ENCODE results near the gene SACM1L.

Gene SACM1L

DNA sequence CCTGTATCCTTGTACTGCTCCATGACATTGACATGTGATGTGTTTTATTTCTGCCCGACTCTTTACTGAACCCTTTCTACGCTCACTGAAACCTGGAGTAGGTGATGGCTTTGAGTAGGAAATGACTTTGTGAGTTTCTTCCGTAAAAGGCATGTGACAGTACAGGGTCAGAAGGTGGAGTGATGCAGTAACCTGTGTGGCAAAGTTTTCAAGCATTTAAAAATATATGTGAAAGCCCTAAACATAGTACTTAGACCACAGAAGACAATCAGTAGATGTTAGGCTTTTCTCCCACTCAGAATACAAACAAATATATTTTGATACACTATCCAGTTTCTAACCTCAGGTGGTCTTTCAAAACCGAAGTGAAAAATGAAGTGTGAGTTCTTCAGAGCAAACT lies 31.3 kb upstream of the SACM1L start:
- Mint-ChIP-seq H3K27me3 (ENCODE audit: low read depth) (no peaks in the 10 kb centered on the region), H3K9me3 (no peaks in the 10 kb centered on the region), H3K36me3 (ENCODE audit: low read depth) (peaks cover 2% of the 10 kb centered on the region), H3K27ac (no peak overlapping the region), H3K4me1 (ENCODE audit: low read depth) (peaks cover 15% of the 10 kb centered on the region), H3K4me3 (no peak overlapping the region)
- no peak for DNase-seq (ENCODE audit: low spot score)

DNA sequence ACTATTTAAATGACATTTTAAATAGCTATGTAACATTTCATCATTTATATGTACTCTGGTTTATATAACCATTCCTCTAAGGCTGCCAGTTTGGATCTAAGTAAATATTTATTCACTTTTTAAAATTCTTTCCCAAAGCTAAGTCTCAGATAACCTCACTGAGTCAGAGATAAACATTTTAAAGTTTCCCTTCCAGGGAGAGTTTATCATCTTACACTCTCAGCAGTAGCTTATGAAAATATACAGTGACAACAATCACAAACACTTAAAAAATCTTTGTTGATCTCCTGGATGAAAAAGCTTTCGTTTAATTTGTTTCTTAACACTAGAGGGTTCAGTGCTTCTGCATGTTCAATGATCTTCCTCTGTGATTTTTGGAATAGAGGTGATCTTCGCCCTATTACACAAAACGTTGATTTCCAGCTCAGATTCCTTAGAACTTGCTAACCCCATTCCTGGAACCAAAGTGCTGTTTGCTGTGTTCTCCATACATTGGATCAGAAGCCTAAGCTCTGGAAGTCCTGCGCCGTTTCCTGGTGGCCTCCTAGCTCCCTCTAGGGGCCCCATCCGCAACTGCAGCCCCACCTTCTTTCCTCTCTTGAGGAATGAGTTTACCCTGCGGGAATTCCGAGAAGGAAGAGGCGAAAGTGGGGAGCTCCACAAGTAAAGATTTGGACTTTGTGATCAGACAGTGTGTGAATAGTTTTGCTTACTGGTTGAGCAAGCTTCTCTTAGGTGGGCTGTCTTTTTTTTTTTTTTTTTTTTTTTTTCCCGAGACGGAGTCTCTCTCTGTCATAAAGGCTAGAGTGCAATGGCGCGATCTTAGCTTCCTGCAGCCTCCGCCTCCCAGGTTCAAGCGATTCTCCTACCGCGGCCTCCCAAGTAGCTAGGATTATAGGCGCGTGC lies 29.3 kb upstream of the SACM1L start:
- Mint-ChIP-seq H3K27me3 (ENCODE audit: low read depth) (no peaks in the 10 kb centered on the region), H3K27ac (no peak overlapping the region), H3K36me3 (ENCODE audit: low read depth) (peaks cover 8% of the 10 kb centered on the region), H3K9me3 (no peaks in the 10 kb centered on the region), H3K4me1 (ENCODE audit: low read depth) (peaks cover 23% of the 10 kb centered on the region), H3K4me3 (no peak overlapping the region)
- DNase-seq (ENCODE audit: low spot score), result no peak

DNA sequence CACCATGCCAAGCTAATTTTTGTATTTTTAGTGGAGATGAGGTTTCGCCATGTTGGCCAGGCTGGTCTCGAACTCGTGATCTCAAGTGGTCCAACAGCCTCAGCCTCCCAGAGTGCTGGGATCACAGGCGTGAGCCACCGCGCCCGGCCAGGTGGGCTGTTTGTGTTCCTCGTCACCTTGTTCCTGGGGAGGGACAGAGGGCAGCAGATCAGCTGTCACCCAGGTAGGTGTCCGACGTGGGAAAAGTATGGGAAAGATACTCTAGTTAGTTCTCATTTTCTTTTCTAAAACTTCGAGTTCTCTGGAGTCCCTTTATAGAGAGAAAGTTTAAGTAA lies 28.7 kb upstream of the SACM1L start:
- H3K4me1 Mint-ChIP-seq (ENCODE audit: low read depth), result peaks cover 29% of the 10 kb centered on the region
- H3K27ac Mint-ChIP-seq, result no peak overlapping the region
- DNase-seq (ENCODE audit: low spot score), result no peak
- peaks cover 8% of the 10 kb centered on the region for H3K36me3 Mint-ChIP-seq (ENCODE audit: low read depth)
- H3K9me3 Mint-ChIP-seq, result no peaks in the 10 kb centered on the region
- H3K4me3 Mint-ChIP-seq, result no peak overlapping the region
- no peaks in the 10 kb centered on the region for H3K27me3 Mint-ChIP-seq (ENCODE audit: low read depth)

DNA sequence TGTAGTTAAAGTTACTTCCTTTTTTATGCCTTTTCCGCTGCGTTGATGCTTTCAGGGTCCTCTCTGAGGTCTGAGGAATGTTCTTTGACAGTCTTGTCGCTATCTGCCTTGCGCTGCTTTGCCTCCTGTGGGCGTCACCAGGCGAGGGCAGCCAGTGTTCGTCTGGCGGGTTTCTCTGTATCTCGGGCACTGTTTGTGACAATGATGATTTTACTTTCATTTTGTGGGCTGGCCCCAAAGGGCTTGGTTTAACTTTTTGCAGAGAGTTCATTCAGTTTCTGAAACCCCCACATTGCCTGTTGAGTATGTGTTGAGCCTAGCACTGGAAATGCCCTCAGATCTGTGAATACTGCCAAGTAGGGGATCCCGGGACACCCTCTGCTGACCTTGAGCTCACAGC lies 24.6 kb upstream of the SACM1L start:
- peaks cover 31% of the 10 kb centered on the region for H3K36me3 Mint-ChIP-seq (ENCODE audit: low read depth)
- H3K27me3 Mint-ChIP-seq (ENCODE audit: low read depth), result no peaks in the 10 kb centered on the region
- DNase-seq (ENCODE audit: low spot score), result peak; percentile 73
- no peaks in the 10 kb centered on the region for H3K9me3 Mint-ChIP-seq
- H3K4me3 Mint-ChIP-seq, result peak overlapping the region; percentile 95
- H3K4me1 Mint-ChIP-seq (ENCODE audit: low read depth), result peaks cover 49% of the 10 kb centered on the region
- peak overlapping the region; percentile 92 for H3K27ac Mint-ChIP-seq

DNA sequence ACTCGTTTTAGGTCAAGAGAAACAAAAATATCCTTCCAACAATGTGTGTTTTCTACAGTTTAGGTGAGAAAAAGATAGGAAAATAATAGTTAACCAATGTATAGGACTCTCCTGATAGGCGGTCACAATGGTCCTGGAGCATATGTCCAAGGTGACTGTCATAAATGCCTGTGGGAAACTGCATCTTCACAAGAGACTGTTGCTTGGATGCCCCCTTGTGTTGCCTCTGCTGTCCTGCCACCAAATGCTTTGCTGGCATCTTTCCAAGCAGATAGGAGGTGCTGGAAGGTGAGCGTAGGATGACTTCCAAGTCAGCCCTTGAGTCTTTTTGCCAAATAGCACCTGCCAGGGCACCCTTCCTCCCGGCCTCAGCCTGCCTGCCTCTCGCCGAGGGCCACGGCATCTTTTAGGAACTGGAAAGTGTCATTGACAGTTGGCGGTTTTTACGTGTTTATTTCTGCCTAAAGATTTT lies 24.1 kb upstream of the SACM1L start:
- DNase-seq (ENCODE audit: low spot score), result peak; percentile 51
- H3K27ac Mint-ChIP-seq, result peak overlapping the region; percentile 92
- H3K36me3 Mint-ChIP-seq (ENCODE audit: low read depth), result peaks cover 36% of the 10 kb centered on the region
- peaks cover 46% of the 10 kb centered on the region for H3K4me1 Mint-ChIP-seq (ENCODE audit: low read depth)
- H3K9me3 Mint-ChIP-seq, result no peaks in the 10 kb centered on the region
- peak overlapping the region; percentile 95 for H3K4me3 Mint-ChIP-seq
- H3K27me3 Mint-ChIP-seq (ENCODE audit: low read depth), result no peaks in the 10 kb centered on the region

GRCh38 chr3:45666757-45667431 lies 22.3 kb upstream of the SACM1L start:
- H3K27me3 Mint-ChIP-seq (ENCODE audit: low read depth), result no peaks in the 10 kb centered on the region
- no peak overlapping the region for H3K4me3 Mint-ChIP-seq
- peaks cover 45% of the 10 kb centered on the region for H3K4me1 Mint-ChIP-seq (ENCODE audit: low read depth)
- H3K9me3 Mint-ChIP-seq, result no peaks in the 10 kb centered on the region
- peak overlapping the region; percentile 17 for H3K27ac Mint-ChIP-seq
- DNase-seq (ENCODE audit: low spot score), result no peak
- H3K36me3 Mint-ChIP-seq (ENCODE audit: low read depth), result peaks cover 39% of the 10 kb centered on the region

GRCh38 chr3:45667569-45667934 lies 21.6 kb upstream of the SACM1L start:
- H3K27me3 Mint-ChIP-seq (ENCODE audit: low read depth), result no peaks in the 10 kb centered on the region
- peak overlapping the region; percentile 27 for H3K27ac Mint-ChIP-seq
- H3K4me1 Mint-ChIP-seq (ENCODE audit: low read depth), result peaks cover 45% of the 10 kb centered on the region
- H3K4me3 Mint-ChIP-seq, result no peak overlapping the region
- DNase-seq (ENCODE audit: low spot score), result no peak
- H3K9me3 Mint-ChIP-seq, result no peaks in the 10 kb centered on the region
- peaks cover 44% of the 10 kb centered on the region for H3K36me3 Mint-ChIP-seq (ENCODE audit: low read depth)

DNA sequence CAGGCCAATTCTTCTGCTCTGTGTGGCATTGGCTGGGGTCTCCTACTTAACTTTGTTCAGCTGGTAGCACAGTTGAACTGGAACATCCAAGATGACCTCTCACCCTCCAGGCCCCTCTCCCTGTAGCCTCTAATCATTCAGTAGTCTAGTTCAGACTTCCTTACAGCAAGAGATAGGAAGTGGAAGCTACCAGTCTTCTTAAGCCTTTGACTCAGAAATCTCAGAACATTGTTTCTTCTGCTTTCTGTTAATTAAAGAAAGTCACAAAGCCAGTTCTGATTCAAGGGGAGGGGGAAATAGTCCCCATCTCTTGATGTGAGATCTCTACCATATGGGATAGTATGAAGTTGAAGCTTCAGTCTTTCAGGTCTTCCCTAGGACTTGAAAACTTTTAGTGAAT lies 18.8 kb upstream of the SACM1L start:
- no peaks in the 10 kb centered on the region for H3K27me3 Mint-ChIP-seq (ENCODE audit: low read depth)
- DNase-seq (ENCODE audit: low spot score), result no peak
- no peak overlapping the region for H3K4me3 Mint-ChIP-seq
- H3K36me3 Mint-ChIP-seq (ENCODE audit: low read depth), result peaks cover 56% of the 10 kb centered on the region
- H3K4me1 Mint-ChIP-seq (ENCODE audit: low read depth), result peaks cover 27% of the 10 kb centered on the region
- H3K9me3 Mint-ChIP-seq, result no peaks in the 10 kb centered on the region
- H3K27ac Mint-ChIP-seq, result no peak overlapping the region

DNA sequence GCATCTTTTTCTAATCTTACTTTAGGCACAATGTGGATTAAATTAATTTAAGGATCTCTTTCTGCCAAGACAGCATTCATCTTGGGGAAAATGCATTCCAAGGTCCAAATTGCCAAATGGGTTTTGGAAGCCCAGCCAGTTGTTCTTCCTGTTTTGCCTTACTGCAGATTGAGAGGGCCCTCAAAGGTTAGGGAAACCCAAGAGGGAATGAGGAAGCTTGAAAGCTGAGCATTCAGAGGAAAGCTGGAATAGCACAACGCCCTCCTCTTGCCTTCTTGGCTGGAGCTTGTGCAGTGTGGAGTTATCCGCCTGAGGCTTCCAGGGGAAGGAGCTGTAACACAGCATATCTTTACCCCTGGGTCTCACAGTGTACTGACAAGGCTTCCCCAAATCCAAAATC lies 18.2 kb upstream of the SACM1L start:
- H3K4me1 Mint-ChIP-seq (ENCODE audit: low read depth), result peaks cover 24% of the 10 kb centered on the region
- DNase-seq (ENCODE audit: low spot score), result no peak
- peaks cover 54% of the 10 kb centered on the region for H3K36me3 Mint-ChIP-seq (ENCODE audit: low read depth)
- H3K27me3 Mint-ChIP-seq (ENCODE audit: low read depth), result no peaks in the 10 kb centered on the region
- H3K9me3 Mint-ChIP-seq, result no peaks in the 10 kb centered on the region
- H3K27ac Mint-ChIP-seq, result no peak overlapping the region
- no peak overlapping the region for H3K4me3 Mint-ChIP-seq

GRCh38 chr3:45673273-45673672 lies 15.9 kb upstream of the SACM1L start:
- no peak for DNase-seq (ENCODE audit: low spot score)
- H3K27ac Mint-ChIP-seq, result no peak overlapping the region
- H3K4me3 Mint-ChIP-seq, result no peak overlapping the region
- peaks cover 58% of the 10 kb centered on the region for H3K36me3 Mint-ChIP-seq (ENCODE audit: low read depth)
- H3K9me3 Mint-ChIP-seq, result no peaks in the 10 kb centered on the region
- no peaks in the 10 kb centered on the region for H3K27me3 Mint-ChIP-seq (ENCODE audit: low read depth)
- peaks cover 20% of the 10 kb centered on the region for H3K4me1 Mint-ChIP-seq (ENCODE audit: low read depth)

DNA sequence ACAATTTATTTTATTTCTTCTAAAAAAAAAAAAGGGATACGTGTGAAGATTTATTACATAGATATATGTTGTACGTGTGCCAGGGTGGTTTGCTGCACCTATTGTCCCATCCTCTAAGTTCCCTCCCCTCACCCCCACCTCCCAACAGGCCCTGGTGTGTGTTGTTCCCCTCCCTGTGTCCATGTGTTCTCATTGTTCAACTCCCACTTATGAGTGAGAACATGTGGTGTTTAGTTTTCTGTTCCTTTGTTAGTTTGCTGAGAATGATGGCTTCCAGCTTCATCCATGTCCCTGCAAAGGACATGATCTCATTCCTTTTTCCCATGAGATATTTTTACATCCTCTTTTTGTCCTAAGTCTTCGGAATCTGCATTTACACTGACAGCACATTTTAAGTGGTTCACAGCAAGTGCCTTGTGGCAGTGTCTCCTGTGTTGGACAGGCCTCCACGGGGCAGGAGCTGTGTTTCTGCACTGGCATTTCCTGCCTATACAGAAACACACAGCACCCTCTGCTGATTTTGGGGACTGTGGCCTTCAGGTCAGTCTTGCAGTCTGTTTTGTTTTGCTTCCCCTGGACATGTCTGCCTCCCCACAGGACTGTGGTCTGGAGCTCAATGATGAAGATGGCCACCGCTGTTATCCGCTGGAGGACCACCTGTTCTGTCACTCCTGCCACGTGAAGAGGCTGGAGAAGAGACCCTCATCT lies 12.7 kb upstream of the SACM1L start:
- H3K4me3 Mint-ChIP-seq, result peak overlapping the region; percentile 80
- H3K9me3 Mint-ChIP-seq, result no peaks in the 10 kb centered on the region
- H3K27ac Mint-ChIP-seq, result peak overlapping the region; percentile 92
- no peak for DNase-seq (ENCODE audit: low spot score)
- H3K4me1 Mint-ChIP-seq (ENCODE audit: low read depth), result peaks cover 16% of the 10 kb centered on the region
- H3K36me3 Mint-ChIP-seq (ENCODE audit: low read depth), result peaks cover 52% of the 10 kb centered on the region
- H3K27me3 Mint-ChIP-seq (ENCODE audit: low read depth), result no peaks in the 10 kb centered on the region

- Mint-ChIP-seq H3K9me3 (no peaks in the 10 kb centered on the region), H3K27me3 (ENCODE audit: low read depth) (no peaks in the 10 kb centered on the region), H3K27ac (peak overlapping the region; percentile 92), H3K36me3 (ENCODE audit: low read depth) (peaks cover 50% of the 10 kb centered on the region), H3K4me1 (ENCODE audit: low read depth) (peaks cover 16% of the 10 kb centered on the region), H3K4me3 (peak overlapping the region; percentile 80)
- DNase-seq (ENCODE audit: low spot score), result no peak
Observed at GRCh38 chr3:45677033-45677446, 12.2 kb upstream of the SACM1L start.

DNA sequence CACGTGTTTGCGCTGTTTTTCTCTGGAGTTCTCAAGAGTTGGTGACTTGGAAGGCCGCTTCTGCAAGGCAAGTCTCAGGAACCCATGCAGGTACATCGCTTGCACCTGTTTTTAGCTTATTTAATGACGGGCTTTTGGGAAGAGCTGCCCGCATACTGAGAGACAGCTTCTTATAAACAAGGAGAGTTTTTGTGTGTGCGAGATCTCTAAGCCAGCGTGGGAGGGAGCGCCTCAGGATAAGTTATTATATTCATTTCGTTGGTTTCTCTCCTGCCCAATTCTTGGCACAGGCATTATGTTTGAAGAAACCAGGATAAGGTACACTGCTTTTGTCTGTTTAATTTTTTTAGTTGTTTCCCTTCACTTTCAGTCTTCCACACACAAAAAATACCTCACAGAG lies 11.4 kb upstream of the SACM1L start:
- H3K27ac Mint-ChIP-seq, result no peak overlapping the region
- H3K27me3 Mint-ChIP-seq (ENCODE audit: low read depth), result no peaks in the 10 kb centered on the region
- H3K4me3 Mint-ChIP-seq, result no peak overlapping the region
- DNase-seq (ENCODE audit: low spot score), result no peak
- peaks cover 16% of the 10 kb centered on the region for H3K4me1 Mint-ChIP-seq (ENCODE audit: low read depth)
- H3K36me3 Mint-ChIP-seq (ENCODE audit: low read depth), result peaks cover 43% of the 10 kb centered on the region
- no peaks in the 10 kb centered on the region for H3K9me3 Mint-ChIP-seq

DNA sequence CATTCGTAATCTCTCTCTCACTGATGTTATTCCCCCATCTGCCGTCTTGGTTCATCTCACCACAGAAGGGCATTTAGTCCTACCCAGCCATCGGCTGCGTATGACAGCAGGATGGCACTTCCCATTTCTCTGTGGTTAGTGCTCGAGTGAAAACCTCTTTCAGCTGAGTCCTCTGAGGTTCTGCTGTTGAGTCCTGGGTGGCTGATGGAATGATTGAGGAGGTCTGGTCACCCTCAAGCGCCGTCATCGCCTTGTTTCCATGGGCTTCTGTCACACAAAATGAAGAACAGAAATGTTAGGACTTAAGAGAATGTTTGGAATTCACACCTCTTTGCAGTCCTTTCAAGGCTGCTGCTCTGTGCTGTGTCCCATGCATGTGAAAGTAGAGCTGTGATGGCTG lies 9.4 kb upstream of the SACM1L start:
- Mint-ChIP-seq H3K27ac (no peak overlapping the region), H3K9me3 (no peaks in the 10 kb centered on the region), H3K36me3 (ENCODE audit: low read depth) (peaks cover 33% of the 10 kb centered on the region), H3K4me3 (no peak overlapping the region), H3K4me1 (ENCODE audit: low read depth) (peaks cover 20% of the 10 kb centered on the region), H3K27me3 (ENCODE audit: low read depth) (no peaks in the 10 kb centered on the region)
- DNase-seq (ENCODE audit: low spot score), result no peak

Data from T-helper 2 cell treated with Interferon-gamma antibody and Interleukin-4, amounts not matched to agents 5 μg/mL and 100 μg/mL, for 36 hours (primary cell).